Measurements from ENCODE around the gene ABCA13. TPM values are rescaled to one million over a fixed set of nuclear protein-coding genes. Genes with fewer than 3 reads are reported as not detected.
A peak's percentile ranks its signal among the peaks of the same experiment; 100 is the strongest.

The ABCA13 gene
- total RNA-seq, 1 donor from 2014 or later: 2.8 TPM

- DNase-seq (ENCODE audit: low spot score): no peak
These were observed 205.0 kb downstream of the ABCA13 start for GRCh38 chr7:48376263-48376662.

- no peak for DNase-seq (ENCODE audit: low spot score)
These were observed 209.7 kb downstream of the ABCA13 start for GRCh38 chr7:48380921-48381320.

- DNase-seq (ENCODE audit: low spot score): no peak
These were observed 210.3 kb downstream of the ABCA13 start for GRCh38 chr7:48381571-48381970.

GRCh38 chr7:48384180-48384752, 213.0 kb downstream of the ABCA13 start:
- DNase-seq (ENCODE audit: low spot score): no peak

- no peak for DNase-seq (ENCODE audit: low spot score)
These were observed 216.7 kb downstream of the ABCA13 start for GRCh38 chr7:48387932-48388331.

GRCh38 chr7:48388911-48389310, 217.7 kb downstream of the ABCA13 start:
- no peak for DNase-seq (ENCODE audit: low spot score)

- DNase-seq (ENCODE audit: low spot score): no peak
These were observed 218.7 kb downstream of the ABCA13 start for GRCh38 chr7:48389977-48390376.

- DNase-seq (ENCODE audit: low spot score): peak; percentile 30
These were observed 219.4 kb downstream of the ABCA13 start for GRCh38 chr7:48390388-48391327.

- DNase-seq (ENCODE audit: low spot score): no peak
These were observed 226.9 kb downstream of the ABCA13 start for GRCh38 chr7:48398191-48398590.

GRCh38 chr7:48402721-48403120, 231.5 kb downstream of the ABCA13 start:
- DNase-seq (ENCODE audit: low spot score): no peak

GRCh38 chr7:48408731-48409130, 237.5 kb downstream of the ABCA13 start:
- DNase-seq (ENCODE audit: low spot score): no peak

GRCh38 chr7:48411619-48412018, 240.4 kb downstream of the ABCA13 start:
- no peak for DNase-seq (ENCODE audit: low spot score)

GRCh38 chr7:48414011-48414732, 242.9 kb downstream of the ABCA13 start:
- DNase-seq (ENCODE audit: low spot score): no peak

GRCh38 chr7:48416327-48416908, 245.2 kb downstream of the ABCA13 start:
- no peak for DNase-seq (ENCODE audit: low spot score)

- no peak for DNase-seq (ENCODE audit: low spot score)
These were observed 248.1 kb downstream of the ABCA13 start for GRCh38 chr7:48419401-48419800.

- no peak for DNase-seq (ENCODE audit: low spot score)
These were observed 248.9 kb downstream of the ABCA13 start for GRCh38 chr7:48420206-48420605.

- no peak for DNase-seq (ENCODE audit: low spot score)
These were observed 250.1 kb downstream of the ABCA13 start for GRCh38 chr7:48421357-48421756.

- no peak for DNase-seq (ENCODE audit: low spot score)
These were observed 253.5 kb downstream of the ABCA13 start for GRCh38 chr7:48424731-48425130.

GRCh38 chr7:48426331-48426965, 255.2 kb downstream of the ABCA13 start:
- no peak for DNase-seq (ENCODE audit: low spot score)

- DNase-seq (ENCODE audit: low spot score): no peak
These were observed 255.8 kb downstream of the ABCA13 start for GRCh38 chr7:48426966-48427555.

- no peak for DNase-seq (ENCODE audit: low spot score)
These were observed 256.4 kb downstream of the ABCA13 start for GRCh38 chr7:48427671-48428070.
